Stromal cell of bone marrow (primary cell): ENCODE measurements around the gene PIP5KL1.

Source experiments
- DNase-seq: peaks from one replicate; pipeline ENCODE4 v3.0.0-alpha.2; 2012; ENCODE audit warnings: low read depth

PIP5KL1 gene

GRCh38 chr9:127929625-127929979 lies 975 bp downstream of the PIP5KL1 start:
- no peak for DNase-seq

DNA sequence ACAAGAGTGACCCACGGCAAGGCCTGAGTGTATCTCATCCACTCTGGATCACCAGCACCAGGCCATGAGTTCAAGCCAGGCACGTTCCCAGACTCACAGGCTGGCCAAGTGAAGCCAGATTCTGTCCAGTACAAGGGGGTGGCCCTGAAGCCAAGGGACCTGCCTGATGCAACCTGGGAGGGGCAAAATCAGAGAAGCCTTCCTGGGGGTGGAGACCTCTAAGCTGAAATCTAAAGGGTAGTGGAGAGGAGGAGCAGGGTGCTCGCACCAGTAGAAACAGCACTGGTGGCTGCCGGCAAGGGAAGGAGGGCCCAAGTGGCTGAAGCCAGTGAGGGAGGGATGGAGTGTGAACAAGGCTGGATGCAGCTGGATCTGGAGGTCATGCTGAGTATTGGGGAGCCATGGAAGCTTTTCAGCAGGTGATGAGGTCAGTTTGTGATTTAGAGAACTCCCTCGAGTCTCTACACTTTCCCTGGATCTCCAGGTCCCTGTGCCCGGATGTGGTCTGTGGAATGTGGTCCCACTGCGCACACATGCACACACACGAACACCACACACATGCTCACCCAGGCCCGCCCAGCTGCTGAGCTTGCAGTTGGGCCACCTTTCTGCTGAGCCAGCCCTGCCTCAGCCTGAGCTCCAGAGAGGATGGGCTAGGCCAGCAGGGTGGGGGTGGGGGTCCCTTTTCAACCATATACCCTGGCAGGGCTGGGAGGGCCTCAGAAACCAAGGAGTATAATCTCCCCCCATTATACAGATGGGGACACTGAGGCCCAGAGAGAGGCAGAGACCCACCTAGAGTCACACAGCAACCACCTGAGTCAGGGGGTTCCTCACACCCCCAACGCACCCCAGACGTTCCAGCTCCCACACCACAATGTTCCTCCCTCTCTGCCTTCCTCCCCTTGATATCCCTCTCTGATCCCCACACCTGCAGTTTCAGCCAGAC lies 1.6 kb downstream of the PIP5KL1 start:
- DNase-seq: no peak

DNA sequence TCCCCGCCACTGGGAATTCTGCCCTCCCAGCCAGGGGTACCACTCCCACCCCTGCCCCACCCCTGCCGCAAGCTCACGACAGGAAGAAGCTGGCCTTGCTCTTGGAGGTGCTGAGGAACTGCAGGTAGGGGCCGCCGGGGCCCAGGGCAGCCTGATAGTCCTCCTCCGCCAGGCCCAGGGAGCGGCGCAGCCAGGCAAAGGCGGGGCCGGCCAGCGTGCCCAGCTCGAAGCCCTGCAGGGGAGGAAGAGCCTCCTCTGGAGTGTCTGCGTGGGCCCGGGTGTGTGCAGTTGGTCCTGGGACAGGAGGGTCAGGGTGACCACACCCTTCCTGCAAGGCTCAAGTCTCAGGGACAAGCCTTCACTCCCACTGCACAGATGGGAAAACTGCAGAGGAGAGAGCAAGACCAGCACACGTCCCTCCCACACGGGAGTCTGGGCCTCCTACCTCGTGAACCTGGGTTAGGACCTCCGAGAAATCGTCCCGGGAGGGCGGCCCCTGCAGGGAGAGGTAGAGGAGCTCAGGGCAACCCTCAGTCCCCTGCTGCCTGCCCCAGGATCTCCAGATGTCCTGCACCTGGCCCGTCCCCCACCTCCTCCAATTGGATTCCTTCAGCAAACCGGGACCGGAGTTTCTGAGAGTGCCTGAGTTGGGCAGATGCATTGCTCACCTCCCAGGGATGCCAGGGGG lies 2.4 kb downstream of the PIP5KL1 start:
- no peak for DNase-seq

- DNase-seq: no peak
These were observed 3.2 kb downstream of the PIP5KL1 start for GRCh38 chr9:127927201-127927987.

DNA sequence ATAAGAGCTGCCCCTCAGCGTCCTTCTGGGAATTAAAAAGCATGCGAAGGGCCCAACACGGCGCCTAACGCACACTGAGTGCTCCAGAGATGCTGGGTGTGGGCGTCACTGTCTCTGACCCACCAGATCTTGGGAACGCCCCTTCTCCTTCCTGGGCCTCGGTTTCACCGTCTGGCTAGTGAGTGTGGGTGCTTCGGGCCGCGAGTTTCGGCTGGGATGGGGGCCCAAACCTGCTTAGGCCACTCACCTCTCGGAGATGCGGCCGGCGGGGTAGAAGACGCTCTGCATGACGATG lies 3.7 kb downstream of the PIP5KL1 start:
- no peak for DNase-seq

GRCh38 chr9:127925959-127926905 lies 4.3 kb downstream of the PIP5KL1 start:
- DNase-seq: no peak

DNA sequence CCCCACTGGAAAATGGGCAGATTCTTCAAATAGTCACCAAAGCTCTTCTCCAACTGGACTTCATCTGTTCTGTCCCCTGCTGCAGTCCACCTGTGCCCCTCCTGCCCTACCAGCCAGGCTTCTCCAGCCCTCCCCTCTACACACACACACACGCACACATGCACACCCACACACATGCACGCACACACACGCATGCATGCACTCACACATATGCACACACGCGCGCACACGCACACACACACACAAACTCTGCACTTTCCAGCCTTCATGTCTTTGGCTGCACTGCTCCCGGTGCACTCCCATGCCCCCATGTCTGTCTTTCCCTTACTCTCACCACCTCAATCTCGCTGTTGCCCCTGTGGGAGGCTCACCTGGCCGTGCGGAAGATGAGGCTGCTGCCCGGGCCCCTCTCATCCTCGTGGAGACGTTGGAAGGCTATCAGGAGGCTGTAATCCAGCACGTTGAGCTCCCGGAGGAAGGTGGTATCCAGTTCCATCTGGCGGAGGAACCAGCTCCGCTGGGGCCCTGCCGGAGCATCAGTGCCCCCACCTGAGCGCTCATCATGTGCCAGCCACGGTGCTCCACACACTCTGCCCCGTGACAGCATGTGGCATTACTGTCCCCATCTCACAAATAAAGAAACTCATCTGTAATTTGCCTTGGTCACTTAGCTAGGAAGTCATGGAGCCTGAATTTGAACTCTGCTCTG lies 5.7 kb downstream of the PIP5KL1 start:
- no peak for DNase-seq

- DNase-seq: peak; percentile 99
These were observed 6.8 kb downstream of the PIP5KL1 start for GRCh38 chr9:127923771-127924170.

DNA sequence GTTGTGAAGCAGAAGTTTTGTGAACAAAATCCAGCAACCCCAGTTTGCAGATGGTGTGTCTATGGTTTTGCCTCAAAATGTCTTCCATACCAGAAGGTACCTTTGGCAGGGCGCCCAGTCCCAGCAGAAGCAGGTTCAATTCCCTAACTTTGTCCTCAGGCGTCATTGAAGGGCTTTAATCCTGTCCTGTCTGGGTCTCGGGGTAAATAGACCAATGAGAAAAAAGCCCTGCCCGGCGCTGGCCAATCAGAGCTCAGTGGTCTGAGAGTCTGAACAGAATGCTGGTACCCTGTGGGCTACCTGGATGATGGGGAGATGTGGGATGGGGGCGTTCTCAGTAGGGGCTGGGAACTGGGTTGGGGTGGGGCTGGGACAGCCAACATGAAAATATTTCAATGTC lies 7.5 kb downstream of the PIP5KL1 start:
- no peak for DNase-seq

DNA sequence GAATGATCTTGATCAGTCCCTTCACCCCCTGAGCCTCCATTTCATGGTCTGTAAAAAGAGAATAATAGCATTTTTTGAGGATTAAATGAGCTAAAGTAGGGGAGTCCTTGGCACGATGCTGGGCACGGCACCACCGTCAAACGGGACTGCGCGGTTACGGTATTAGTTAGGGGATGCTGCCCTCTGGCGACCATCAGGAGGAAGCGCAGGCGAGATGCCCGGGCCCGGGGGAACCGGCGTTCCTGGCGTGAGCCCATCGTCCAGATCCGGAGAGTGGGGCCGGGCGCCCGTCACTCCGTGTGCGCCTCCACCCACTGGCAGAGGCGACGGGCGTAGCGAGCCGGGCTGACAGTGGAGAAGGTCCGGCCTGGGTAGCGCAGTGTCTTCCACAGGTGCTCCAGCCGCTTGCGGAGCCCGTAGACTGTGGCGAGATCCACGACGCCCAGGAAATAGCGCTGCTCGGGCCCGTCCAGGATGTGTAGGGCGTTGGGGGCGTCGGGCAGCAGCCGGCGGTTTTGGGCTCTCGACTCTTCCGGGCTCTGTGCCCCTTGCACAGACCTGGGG lies 8.9 kb downstream of the PIP5KL1 start:
- DNase-seq: no peak

DNA sequence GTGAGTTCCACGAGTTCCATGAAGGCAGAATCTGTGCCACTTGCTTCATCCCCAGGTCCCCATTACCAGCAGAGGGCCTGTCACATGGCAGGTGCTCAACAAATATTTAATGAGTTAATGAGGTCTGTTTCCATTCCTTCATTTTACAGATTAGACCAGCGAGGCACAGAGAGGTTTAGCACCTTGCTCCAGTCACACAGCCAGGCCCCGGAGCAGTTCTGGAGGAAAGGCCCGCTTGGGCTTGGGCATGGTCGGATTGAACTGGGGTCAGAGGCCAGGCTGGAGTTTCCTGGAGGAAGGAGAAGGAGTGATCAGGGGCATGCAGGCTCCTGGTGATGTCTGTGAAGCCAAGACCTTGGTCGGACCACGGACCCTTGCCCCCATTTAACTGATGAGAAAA lies 9.8 kb downstream of the PIP5KL1 start:
- no peak for DNase-seq

DNA sequence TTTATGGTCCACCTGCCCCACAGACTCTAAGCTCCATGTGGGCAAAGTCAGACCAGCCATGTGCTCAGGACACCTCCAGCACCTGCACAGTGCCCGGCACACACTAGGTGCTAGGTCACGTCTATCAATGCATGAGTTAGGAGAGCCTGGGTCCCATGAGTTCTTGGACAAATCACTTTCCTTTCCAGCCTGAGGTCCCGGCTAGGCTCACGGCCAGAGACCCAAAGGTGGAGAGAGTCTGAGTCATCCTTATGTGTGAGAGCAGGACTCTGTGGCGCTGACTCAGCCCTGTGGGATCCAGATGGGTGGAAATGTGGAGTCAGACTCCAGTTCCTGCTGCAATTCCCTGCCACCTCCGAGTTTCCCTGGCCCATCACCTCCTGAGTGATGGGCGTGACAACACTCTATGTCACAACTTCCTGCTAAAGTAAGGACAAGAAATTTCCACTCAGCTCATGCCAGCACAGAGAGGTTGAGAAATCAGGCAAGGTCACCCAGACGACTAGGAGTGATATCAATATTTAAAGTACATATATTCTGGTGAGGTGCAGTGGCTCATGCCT lies 11.2 kb downstream of the PIP5KL1 start:
- DNase-seq: peak; percentile 99

DNA sequence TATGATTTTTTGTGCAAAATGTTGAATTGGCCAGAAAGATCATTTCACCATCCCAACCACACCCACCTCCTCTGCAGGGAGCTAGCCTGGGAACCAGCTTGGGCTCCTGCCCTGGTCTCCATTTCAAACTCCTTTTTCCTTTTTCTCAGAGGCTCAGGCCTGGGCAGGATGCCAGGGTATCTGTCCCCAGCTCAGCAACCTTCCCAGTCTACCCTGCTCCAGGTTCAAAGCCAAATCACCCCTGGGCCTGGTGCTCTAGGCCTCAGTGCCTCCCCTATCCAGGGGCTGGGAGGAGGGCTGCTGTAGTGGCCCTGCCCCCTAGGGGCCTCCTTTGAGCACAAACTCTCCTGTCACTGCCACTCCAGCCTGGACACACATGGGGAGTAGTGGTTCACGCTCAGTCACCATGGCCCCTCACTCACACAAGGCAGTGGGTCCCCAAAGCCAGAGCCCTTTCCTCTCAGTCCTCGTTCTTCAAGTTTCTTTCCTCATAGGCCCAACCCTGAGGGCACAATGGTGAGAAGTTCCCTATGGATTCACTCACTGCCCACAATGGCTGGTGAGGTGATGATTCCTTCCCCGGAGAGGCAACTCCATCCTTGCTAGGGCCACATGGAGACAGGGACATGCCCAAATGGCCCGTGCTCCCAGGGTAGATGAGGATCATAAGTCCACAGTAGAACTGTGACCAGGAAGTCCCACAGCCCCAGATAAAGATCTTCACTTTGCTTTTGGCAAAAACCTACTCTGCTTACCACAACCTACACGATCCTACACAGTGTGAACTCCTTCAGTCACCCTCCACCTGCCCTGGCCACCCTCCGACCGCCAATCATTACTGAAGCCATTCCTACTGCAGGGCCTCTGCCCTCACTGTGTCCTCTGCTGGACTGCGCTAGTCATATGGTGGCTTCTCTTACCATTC lies 12.1 kb downstream of the PIP5KL1 start:
- peak; percentile 48 for DNase-seq

GRCh38 chr9:127917603-127918002 lies 13.0 kb downstream of the PIP5KL1 start:
- DNase-seq: no peak

DNA sequence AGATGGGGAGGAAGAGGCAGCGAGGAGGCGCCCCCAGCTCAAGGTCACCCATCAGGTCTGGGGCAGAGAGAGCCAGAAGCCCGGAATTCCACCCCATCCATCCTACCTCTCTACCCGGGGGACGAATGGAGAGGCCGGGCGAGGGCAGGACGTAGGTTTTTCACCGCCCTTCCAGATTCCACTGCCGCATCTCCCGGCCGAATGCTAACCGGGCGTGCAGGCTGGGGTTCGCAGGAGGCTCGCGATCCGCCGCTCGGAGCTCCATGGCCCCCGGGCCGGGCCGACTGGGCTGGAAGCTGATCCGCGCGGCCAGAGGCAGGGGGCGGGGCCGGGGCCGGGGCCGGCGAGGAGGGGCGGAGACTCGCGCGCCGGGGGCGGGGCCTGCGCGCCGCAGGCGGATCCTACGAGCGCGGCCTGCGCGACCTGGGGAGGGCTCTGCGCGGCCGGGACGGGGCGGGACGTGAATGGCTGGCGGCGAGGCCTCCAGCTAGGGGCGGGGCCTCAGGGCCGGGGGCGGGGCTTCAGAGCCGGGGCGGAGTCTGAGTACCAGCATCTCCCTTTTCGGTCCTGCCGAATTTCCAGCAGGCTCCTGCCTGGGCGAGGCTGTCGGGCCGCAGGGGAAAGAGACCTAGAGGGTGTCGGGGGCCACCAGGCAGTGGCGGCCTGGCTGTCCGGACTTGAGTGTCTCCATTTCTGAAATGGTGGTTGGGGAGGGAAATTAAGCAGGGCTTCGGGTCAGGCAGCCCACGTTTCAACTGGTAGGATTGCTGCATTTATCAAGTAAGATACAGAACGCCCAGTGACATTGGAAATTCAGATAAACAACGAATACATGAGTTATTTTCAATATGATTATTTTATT lies 13.6 kb downstream of the PIP5KL1 start, which contains the start of gene ST6GALNAC4:
Gene ST6GALNAC4 (minus strand): TSS at position 322 of the 862 bp plus-strand sequence. CDS start 622 bp downstream, outside the sequence.
- peak; percentile 80 for DNase-seq

DNA sequence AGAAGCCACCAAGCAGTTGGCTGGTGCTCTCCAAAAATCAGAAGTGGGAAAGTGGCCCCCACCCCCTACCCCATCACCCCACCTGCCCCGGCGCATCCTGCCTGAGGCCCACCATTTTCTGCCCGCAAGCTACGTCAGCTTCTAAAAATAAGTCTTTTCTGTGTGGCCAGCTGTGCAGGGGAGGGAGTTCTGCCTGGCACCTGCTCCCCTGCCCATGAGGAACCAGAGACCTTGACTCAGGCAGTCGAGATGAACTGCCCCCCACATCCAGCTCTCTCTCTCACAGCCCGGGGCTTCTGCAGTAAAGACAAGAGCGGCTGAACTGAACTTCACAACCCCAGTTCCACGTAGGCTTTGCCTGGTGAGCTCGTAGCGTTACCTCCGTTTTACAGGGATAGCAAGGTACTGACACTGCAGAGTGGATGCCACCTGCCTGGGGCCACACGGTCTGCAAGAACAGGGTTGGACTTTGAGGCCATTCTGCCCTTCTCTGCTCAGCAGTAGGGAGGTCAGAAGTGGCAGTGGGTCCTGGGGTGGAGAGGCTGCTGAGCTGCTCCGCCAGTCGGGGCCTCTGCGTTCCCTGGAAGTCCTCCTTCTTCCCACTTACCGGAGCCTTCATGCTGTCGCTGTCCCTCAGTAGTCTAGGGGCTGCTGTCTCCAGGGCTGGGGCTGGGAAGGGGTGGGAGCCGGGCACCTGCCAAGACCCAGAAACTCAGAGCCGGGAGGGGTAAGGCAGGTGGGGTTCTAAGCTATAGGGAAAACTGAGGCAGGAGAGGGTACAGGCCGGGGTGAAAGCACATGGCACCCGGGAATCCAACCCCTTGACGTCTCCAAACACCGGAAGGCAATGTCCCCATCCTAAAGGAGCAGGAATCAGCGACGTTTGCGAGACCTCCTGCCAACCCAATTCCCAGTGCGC lies 14.5 kb downstream of the PIP5KL1 start:
- no peak for DNase-seq

- DNase-seq: no peak
These were observed 15.2 kb downstream of the PIP5KL1 start for GRCh38 chr9:127915325-127915752.
